ENCODE measurements around the gene COX7A2L.
"Not testable (repeated sequence)": the region's sequence is repeated elsewhere in the genome, so short reads cannot be mapped to it uniquely, and the experiment has no call there.

COX7A2L gene, protein sequence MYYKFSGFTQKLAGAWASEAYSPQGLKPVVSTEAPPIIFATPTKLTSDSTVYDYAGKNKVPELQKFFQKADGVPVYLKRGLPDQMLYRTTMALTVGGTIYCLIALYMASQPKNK

DNA sequence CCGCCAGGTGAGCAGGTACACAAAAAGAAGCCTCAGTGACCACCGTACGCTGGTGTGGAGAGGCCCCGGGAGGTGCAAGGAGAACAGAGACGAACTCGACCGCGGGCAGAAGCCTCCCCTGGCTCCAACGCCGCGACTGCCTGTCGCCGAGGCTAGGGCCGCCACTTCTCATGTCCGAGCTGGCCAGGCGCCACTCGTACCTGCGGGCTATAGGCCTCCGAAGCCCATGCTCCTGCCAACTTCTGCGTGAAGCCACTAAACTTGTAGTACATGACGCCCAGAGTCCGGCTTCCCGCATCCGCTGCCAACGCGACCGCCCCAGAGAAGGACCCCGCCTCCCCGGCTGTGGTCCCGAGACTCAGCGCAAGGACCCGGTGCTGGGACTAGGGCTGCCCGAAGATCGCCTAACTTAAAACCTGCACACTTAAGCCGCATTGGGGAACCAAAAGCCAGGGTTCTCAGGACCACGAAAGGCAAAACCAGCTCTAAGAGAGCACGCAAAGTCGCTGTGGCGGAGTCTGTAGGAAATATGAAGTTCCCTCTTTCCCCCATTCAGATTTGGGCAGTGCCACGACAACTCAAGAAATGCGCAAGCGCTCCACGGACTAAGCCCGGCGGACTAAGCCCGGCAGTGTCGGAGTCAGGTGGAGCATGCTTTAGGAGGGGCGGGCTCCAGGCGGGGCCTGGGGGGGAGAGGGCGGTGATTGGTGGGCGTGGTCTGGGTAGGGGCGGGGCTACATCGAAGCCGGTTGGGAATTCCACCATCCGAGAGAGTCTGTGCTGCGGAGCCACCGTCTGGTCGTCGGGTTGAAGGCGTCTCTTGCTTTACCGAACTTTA lies at the start of gene COX7A2L:
Gene COX7A2L, minus strand, starts transcription at position 328 of the 838 bp plus-strand sequence. Its CDS starts 56 bp downstream, at position 272.
- DNase-seq (ENCODE audit: low read depth in 1 of 2, low spot score in 1 of 2), result peak; percentile 93 to 95

DNA sequence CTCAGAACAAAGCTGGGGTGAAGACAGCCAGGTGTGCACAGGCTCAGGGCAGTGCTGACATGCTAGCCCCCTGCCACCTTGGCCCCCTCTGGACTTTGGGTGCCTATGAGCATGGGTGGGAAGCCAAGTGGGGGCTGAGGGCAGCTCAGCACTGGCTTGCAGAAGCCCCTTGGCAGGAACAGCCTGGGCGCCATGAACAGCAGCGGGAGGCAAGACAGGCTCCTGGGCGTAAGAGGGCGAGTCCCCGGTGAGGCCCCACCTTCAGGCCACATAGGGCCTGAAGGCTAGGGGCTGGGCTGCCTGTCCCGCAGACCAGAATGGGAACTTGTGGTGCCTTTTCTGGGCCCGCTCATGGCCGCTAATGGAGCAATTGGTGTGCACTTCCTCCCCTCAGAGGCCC lies 47.0 kb upstream of the COX7A2L start:
- no peak for DNase-seq (ENCODE audit: low read depth in 1 of 2, low spot score in 1 of 2)

DNA sequence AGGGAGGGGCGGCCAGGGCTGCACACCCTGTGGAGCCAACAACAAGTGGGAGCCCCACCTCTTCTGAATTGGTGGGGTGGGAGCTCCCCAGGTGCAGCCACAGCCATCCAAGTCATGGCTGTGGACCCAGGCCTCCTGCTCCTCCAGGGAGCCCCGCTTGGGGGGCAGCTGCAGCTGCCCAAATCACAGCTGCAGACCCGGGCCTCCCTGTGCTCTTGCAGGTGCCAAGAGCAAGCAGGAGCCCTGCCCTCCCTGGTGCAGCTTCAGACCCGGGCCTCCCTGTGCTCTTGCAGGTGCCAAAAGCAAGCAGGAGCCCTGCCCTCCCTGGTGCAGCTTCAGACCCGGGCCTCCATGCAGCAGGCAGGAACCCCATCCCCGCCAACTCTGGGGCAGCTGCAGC lies 46.5 kb upstream of the COX7A2L start:
- DNase-seq (ENCODE audit: low read depth in 1 of 2, low spot score in 1 of 2), result no peak

- no peak for DNase-seq (ENCODE audit: low read depth in 1 of 2, low spot score in 1 of 2)
Observed at GRCh38 chr2:42404676-42405075, 43.7 kb upstream of the COX7A2L start.

DNA sequence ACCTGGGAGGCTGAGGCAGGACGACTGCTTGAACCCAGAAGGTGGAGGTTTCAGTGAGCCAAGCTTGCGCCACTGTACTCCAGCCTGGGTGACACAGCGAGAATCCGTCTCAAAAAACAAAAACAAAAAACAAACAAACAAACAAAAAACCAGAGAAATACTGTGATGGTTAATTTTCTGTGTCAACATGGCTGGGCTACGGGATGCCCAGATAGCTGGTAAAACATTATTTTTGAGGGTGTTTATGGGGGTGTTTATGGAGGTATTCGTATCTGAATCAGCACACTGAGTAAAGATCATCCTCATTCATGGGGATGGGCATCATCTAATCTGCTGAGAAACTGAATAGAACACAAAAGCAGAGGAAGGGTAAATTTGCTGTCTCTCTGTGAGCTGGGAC lies 40.8 kb upstream of the COX7A2L start:
- DNase-seq (ENCODE audit: low read depth in 1 of 2, low spot score in 1 of 2), result no peak

- not testable (repeated sequence) for DNase-seq (ENCODE audit: low read depth in 1 of 2, low spot score in 1 of 2)
Observed at GRCh38 chr2:42398052-42398451, 37.0 kb upstream of the COX7A2L start.

GRCh38 chr2:42393320-42393719 lies 32.3 kb upstream of the COX7A2L start:
- DNase-seq (ENCODE audit: low read depth in 1 of 2, low spot score in 1 of 2), result not testable (repeated sequence)

DNA sequence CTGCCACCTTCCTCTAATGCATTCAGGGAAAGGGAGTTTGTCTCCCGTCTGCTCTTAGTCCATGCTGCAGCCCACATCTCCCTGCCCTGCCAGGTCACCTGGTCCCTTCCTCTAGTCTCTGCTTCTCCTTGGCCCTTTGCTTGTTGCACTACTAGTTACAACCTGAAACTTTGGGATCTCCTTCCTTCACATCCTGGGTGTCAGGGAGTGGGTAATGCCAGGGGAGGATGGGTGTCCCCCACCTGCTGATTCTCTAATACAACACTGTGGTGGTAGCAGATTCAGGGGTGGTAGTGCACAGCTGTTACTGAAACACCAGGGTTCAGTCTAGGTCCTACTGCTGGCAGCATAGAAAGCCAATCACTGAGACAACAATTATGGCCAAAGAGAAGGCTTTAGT lies 31.2 kb upstream of the COX7A2L start:
- DNase-seq (ENCODE audit: low read depth in 1 of 2, low spot score in 1 of 2), result no peak

- no peak for DNase-seq (ENCODE audit: low read depth in 1 of 2, low spot score in 1 of 2)
Observed at GRCh38 chr2:42390401-42390969, 29.5 kb upstream of the COX7A2L start.

DNA sequence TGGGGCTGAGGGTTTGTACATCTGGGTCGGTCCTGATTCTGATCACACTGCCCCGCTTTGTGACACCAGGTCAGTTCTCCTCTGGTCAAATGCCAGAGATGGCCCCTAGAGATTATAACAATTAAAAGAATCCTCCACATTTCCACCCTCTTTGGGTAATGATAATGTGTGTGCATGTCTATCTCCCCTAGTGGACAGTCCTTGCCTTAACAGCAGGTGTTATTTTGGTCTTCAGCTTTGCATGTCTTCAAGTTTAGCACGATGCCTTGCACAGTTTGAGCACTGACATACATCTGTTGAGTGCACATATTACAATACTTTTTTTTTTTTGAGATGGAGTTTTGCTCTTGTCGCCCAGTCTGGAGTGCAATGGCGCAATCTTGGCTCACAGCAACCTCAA lies 25.7 kb upstream of the COX7A2L start:
- no peak for DNase-seq (ENCODE audit: low read depth in 1 of 2, low spot score in 1 of 2)

- DNase-seq (ENCODE audit: low read depth in 1 of 2, low spot score in 1 of 2), result no peak
Observed at GRCh38 chr2:42385225-42385624, 24.2 kb upstream of the COX7A2L start.

DNA sequence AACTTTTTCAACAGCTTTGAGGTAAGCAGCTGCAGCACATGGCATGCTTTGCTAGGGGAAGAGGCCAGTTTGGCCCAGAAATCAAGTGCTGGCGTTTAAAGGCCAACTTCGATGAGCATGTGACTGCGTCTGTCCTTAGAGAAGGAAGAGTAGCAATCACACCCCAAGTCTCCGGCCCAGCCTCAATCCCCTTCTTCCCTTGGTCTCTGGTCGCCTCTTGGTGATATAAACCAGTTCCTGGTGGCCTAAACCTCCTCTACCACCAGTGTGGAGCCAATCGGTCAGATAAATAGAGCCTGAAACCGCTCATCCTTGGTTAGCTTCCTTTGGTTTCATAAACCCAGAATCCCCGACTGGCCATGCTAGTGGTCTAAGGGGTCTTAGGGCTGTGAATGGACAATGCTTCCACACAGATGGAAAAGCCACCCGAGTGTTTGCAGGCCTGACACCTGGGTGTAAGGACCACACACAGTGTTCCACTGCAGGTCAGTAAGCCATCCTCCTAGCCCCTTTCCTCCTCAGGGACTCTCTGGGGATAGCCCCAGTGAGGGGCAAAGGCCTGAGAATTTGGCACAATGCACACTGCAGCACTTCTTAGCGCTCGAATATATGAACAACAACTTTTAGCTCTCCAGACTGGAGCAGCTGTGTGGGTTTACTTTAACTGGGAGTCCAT lies 23.0 kb upstream of the COX7A2L start:
- no peak for DNase-seq (ENCODE audit: low read depth in 1 of 2, low spot score in 1 of 2)

DNA sequence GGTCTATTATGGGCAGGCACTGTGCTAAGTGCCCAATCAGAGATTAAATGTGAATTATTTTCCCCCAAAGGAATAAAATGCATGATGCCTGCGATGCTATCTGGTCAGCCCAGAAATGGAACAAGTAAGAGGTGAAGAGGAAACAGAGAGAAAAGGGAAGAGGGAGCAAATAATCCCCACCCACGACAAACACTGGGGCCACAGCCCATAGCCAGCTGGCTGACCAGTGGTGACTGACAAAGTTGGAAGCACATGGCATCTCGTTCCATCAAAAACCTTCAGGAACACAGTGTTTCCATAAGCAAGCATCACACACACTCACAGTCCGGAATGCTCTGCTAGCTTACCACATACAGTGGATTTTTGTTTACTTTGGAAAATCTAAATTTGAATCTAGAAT lies 21.1 kb upstream of the COX7A2L start:
- no peak for DNase-seq (ENCODE audit: low read depth in 1 of 2, low spot score in 1 of 2)

GRCh38 chr2:42380026-42380425 lies 19.0 kb upstream of the COX7A2L start:
- DNase-seq (ENCODE audit: low read depth in 1 of 2, low spot score in 1 of 2), result not testable (repeated sequence)

DNA sequence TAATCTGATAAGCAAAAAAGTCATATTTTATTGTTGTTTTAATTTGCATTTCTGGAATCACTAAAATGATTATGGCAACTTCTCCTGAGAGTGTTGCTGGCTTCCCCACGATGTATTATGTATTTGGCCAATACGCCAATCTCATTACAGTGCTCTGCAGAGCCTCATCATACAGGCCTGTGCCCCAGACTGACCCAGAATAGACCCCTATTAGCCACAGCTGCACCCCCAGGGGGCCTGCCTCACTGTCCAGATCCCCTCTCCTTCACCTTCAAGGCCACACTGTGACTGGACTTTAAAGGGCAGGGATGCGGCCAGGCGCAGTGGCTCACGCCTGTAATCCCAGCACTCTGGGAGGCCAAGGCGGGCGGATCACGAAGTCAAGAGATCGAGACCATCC lies 17.4 kb upstream of the COX7A2L start:
- no peak for DNase-seq (ENCODE audit: low read depth in 1 of 2, low spot score in 1 of 2)

- DNase-seq (ENCODE audit: low read depth in 1 of 2, low spot score in 1 of 2), result no peak
Observed at GRCh38 chr2:42376758-42377157, 15.7 kb upstream of the COX7A2L start.

- DNase-seq (ENCODE audit: low read depth in 1 of 2, low spot score in 1 of 2), result no peak
Observed at GRCh38 chr2:42372474-42373200, 11.6 kb upstream of the COX7A2L start.

DNA sequence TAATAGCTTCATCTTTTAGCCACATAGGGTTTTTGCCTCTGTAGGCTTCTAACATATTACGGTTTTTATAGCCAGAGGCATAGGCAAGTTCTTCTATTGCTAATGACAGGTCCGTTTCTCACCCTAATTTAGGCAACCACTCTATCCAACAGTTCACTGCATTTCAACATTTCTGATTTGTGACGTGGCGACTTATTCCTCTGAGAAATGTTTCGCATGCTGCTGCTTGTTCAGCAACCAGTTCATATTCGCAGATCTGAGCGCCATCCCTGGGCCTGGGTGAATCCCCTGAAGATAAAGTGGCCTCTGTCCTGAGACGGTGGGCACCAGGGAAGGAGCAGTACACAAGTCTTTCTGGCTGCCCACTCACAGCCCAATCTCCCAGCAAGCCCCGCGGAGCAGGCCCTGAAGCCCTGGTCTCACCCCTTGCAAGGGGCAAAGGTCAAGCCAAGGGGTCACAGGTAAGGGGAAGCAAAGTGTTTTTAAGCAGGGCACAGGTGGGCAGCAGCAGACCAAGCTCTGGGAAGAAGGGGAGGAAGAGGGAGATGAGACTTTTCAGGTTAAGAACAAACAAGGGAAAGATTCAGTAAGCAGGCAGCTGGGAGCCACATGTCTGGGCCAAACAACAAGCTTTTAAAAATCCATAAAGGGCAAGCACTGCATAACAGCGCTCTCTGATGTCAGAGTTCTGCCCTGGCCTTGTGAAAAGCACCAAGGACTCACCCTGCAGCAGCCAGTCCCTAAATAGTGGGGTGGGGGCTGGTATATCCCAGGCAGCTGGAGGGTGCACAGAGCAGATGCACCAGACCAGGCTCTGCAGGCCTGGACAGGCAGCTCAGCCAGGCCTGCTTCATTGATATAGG lies 10.8 kb upstream of the COX7A2L start:
- DNase-seq (ENCODE audit: low read depth in 1 of 2, low spot score in 1 of 2), result no peak

DNA sequence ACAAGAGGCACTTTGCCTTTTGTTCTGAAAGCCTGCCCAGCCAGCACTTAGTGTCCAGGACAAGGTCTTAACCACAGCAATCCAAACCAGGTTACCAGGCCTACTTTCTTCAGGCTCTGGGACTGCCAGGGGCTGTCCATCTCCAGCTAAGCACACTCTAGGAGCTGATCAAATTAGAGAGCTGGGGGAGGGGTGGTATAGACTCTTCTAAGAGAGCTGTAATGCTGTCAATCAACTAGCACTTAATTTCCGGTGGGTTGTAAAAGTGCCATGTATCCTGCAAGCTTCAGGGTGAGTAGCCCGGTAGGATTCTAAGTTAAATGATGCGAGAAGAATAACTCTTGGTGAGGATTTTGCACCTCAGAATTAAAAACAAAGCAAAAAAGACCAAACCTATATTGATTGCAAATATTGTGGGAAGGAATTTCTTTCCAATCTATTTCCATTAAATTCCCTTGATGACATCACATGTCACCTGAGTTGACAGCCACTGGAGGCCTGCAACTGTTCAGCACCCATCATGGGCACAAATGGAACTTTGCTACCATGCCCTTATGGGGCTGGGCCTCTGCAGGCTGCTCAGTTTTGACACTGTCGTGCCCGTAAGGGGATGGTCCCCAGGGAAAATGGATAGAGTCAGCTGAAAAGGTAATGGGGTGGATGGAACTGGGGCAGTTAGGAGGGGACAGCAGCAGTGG lies 8.7 kb upstream of the COX7A2L start:
- no peak for DNase-seq (ENCODE audit: low read depth in 1 of 2, low spot score in 1 of 2)

Data from stimulated activated CD4-positive, alpha-beta T cell treated with anti-CD3 and anti-CD28 coated beads, Interleukin-15, amount 100 ng/mL, for 1 hour (primary cell).